H9 (cell line): Measurements from ENCODE around the gene LRRC8A. TPM values are rescaled to one million over a fixed set of nuclear protein-coding genes. Genes with fewer than 3 reads are reported as not detected.

ENCODE experiments used
- DNase-seq: peaks from one replicate; pipeline ENCODE4 v3.0.0-alpha.2; 2017
- H2AFZ ChIP-seq: one replicate; pipeline ENCODE4 v1.6.1; 2013; ENCODE audit warnings: mild to moderate bottlenecking, low read length, control low read depth, moderate library complexity
- H2AK5ac ChIP-seq: 2 replicates; pipeline ENCODE4 v1.6.1; 2013; ENCODE audit warnings: low read length, control low read depth, mixed read lengths; ENCODE audit not compliant: insufficient read length
- H2BK120ac ChIP-seq: one replicate; pipeline ENCODE4 v1.6.1; 2013; ENCODE audit warnings: low read depth, mild to moderate bottlenecking, low read length, control low read depth, inconsistent platforms; ENCODE audit not compliant: poor library complexity, severe bottlenecking
- H2BK12ac ChIP-seq: 2 replicates; pipeline ENCODE4 v1.6.1; 2013; ENCODE audit warnings: low read length, control low read depth, mixed read lengths, low read depth; ENCODE audit not compliant: insufficient read length
- H2BK15ac ChIP-seq: 2 replicates; pipeline ENCODE4 v1.6.1; 2013; ENCODE audit warnings: low read depth, low read length, control low read depth
- H2BK20ac ChIP-seq: one replicate; pipeline ENCODE4 v1.6.1; 2013; ENCODE audit warnings: low read depth, mild to moderate bottlenecking, low read length, control low read depth, inconsistent platforms; ENCODE audit not compliant: poor library complexity, severe bottlenecking
- H2BK5ac ChIP-seq: 2 replicates; pipeline ENCODE4 v1.6.1; 2013; ENCODE audit warnings: low read length, control low read depth, mixed read lengths; ENCODE audit not compliant: insufficient read length
- H3K14ac ChIP-seq: 2 replicates; pipeline ENCODE4 v1.6.1; 2013; ENCODE audit warnings: low read length, control low read depth; ENCODE audit not compliant: insufficient read depth
- H3K18ac ChIP-seq: 2 replicates; pipeline ENCODE4 v1.6.1; 2013; ENCODE audit warnings: low read depth, mild to moderate bottlenecking, mixed read lengths, low read length, control low read depth; ENCODE audit not compliant: insufficient read length
- H3K23ac ChIP-seq: 2 replicates; pipeline ENCODE4 v1.6.1; 2013; ENCODE audit warnings: low read length, control low read depth, mixed read lengths, low read depth; ENCODE audit not compliant: insufficient read length
- H3K23me2 ChIP-seq: 2 replicates; pipeline ENCODE4 v1.6.1; 2013; ENCODE audit warnings: low read depth, mild to moderate bottlenecking, mixed read lengths, low read length, control low read depth; ENCODE audit not compliant: insufficient read length, poor library complexity, severe bottlenecking
- H3K27ac ChIP-seq: 2 replicates; pipeline ENCODE4 v1.5.1; 2013; ENCODE audit warnings: low read length, control low read depth, mixed read lengths, low read depth; ENCODE audit not compliant: insufficient read length
- H3K27me3 ChIP-seq: 2 replicates; pipeline ENCODE4 v1.6.1; 2013; ENCODE audit warnings: low read length, control low read depth, inconsistent platforms; ENCODE audit not compliant: insufficient read depth
- H3K4ac ChIP-seq: 2 replicates; pipeline ENCODE4 v1.6.1; 2013; ENCODE audit warnings: low read depth, mild to moderate bottlenecking, control low read depth, inconsistent platforms, low read length, moderate library complexity
- H3K4me1 ChIP-seq: 2 replicates; pipeline ENCODE4 v1.6.1; 2013; ENCODE audit warnings: low read length, control low read depth, inconsistent platforms; ENCODE audit not compliant: insufficient read depth
- H3K4me2 ChIP-seq: 2 replicates; pipeline ENCODE4 v1.6.1; 2013; ENCODE audit warnings: low read length, control low read depth, mixed read lengths; ENCODE audit not compliant: insufficient read length, insufficient read depth
- H3K56ac ChIP-seq: 2 replicates; pipeline ENCODE4 v1.6.1; 2013; ENCODE audit warnings: low read depth, mild to moderate bottlenecking, mixed read lengths, low read length, control low read depth; ENCODE audit not compliant: insufficient read length
- H3K79me1 ChIP-seq: 2 replicates; pipeline ENCODE4 v1.6.1; 2013; ENCODE audit warnings: low read depth, mild to moderate bottlenecking, moderate library complexity, low read length, control low read depth, inconsistent platforms; ENCODE audit not compliant: insufficient read depth, poor library complexity, severe bottlenecking
- H3K79me2 ChIP-seq: 2 replicates; pipeline ENCODE4 v1.6.1; 2013; ENCODE audit warnings: low read length, control low read depth, inconsistent platforms; ENCODE audit not compliant: insufficient read depth
- H3K9ac ChIP-seq: 2 replicates; pipeline ENCODE4 v1.6.1; 2013; ENCODE audit warnings: low read length, control low read depth, mixed read lengths; ENCODE audit not compliant: insufficient read length; ENCODE audit errors: extremely low read depth
- H3K9me3 ChIP-seq: one replicate; pipeline ENCODE4 v1.6.1; 2013; ENCODE audit warnings: low read depth, low read length, inconsistent platforms; ENCODE audit not compliant: control insufficient read depth
- H3T11ph ChIP-seq: one replicate; pipeline ENCODE4 v1.6.1; 2013; ENCODE audit warnings: mild to moderate bottlenecking, low read length, control low read depth, inconsistent platforms
- H4K20me1 ChIP-seq: one replicate; pipeline ENCODE4 v1.6.1; 2013; ENCODE audit not compliant: control insufficient read depth, insufficient read length, insufficient read depth
- H4K5ac ChIP-seq: 2 replicates; pipeline ENCODE4 v1.6.1; 2013; ENCODE audit warnings: low read depth, mild to moderate bottlenecking, mixed read lengths, low read length, control low read depth; ENCODE audit not compliant: insufficient read length
- H4K8ac ChIP-seq: replicated peaks from 2 replicates; pipeline ENCODE4 v1.6.1; 2013; ENCODE audit warnings: low read length, control low read depth, mixed read lengths, low read depth; ENCODE audit not compliant: insufficient read length
- H4K91ac ChIP-seq: 2 replicates; pipeline ENCODE4 v1.6.1; 2013; ENCODE audit warnings: low read depth, mild to moderate bottlenecking, moderate library complexity, mixed read lengths, low read length, control low read depth; ENCODE audit not compliant: insufficient read length
- H3K27ac Mint-ChIP-seq, 3 experiments: 2 replicates in 2 of 3; 3 replicates in 1 of 3; pipeline ENCODE4 v1.8.0; 2020 to 2021; ENCODE audit warnings: mixed read lengths in 3 of 3, mild to moderate bottlenecking in 1 of 3, moderate library complexity in 1 of 3
- H3K27me3 Mint-ChIP-seq: 2 replicates; pipeline ENCODE4 v1.8.0; 2021; ENCODE audit warnings: low read depth, mild to moderate bottlenecking, moderate library complexity, mixed read lengths
- H3K36me3 Mint-ChIP-seq, 3 experiments: 2 replicates in 2 of 3; 3 replicates in 1 of 3; pipeline ENCODE4 v1.8.0; 2020 to 2021; ENCODE audit warnings: low read depth in 3 of 3, mixed read lengths in 3 of 3; ENCODE audit not compliant: insufficient read depth in 1 of 3
- H3K4me1 Mint-ChIP-seq, 2 experiments: 2 replicates each; pipeline ENCODE4 v1.8.0; 2020; ENCODE audit warnings: mixed read lengths in 2 of 2
- H3K4me3 Mint-ChIP-seq, 2 experiments: 2 replicates in 1 of 2; 3 replicates in 1 of 2; pipeline ENCODE4 v1.8.0; 2020 to 2021; ENCODE audit warnings: mild to moderate bottlenecking in 2 of 2, mixed read lengths in 2 of 2, moderate library complexity in 1 of 2
- H3K9me3 Mint-ChIP-seq, 2 experiments: 2 replicates in 1 of 2; 3 replicates in 1 of 2; pipeline ENCODE4 v1.8.0; 2020; ENCODE audit warnings: mild to moderate bottlenecking in 2 of 2, mixed read lengths in 2 of 2, moderate library complexity in 1 of 2
- WGBS: extraction: QIAGEN DNeasy Blood & Tissue Kit; methylation state at CpG from one replicate; pipeline ENCODE4 v1.1.7; 2013; ENCODE audit warnings: missing lambda C conversion rate, low lambda C conversion rate, mixed read lengths; ENCODE audit not compliant: insufficient read length; ENCODE audit errors: extremely low coverage; 5-methylcytosine and 5-hydroxymethylcytosine counted together
- total RNA-seq: library from RNA; stranded (reverse); gene quantifications from 2 replicates; pipeline ENCODE4 v1.2.1, GENCODE V29; 2021
- TF ChIP-seq, protein P1 (sequence below): fragments of 200-600 bp; sonication (generic); conservative IDR thresholded peaks from 3 replicates; pipeline ENCODE4 v1.8.0; 2021; ENCODE audit warnings: antibody characterized with exemption, mild to moderate bottlenecking

LRRC8A gene
- total RNA-seq, 1 experiment from 2014 or later, result 76.0 TPM

DNA sequence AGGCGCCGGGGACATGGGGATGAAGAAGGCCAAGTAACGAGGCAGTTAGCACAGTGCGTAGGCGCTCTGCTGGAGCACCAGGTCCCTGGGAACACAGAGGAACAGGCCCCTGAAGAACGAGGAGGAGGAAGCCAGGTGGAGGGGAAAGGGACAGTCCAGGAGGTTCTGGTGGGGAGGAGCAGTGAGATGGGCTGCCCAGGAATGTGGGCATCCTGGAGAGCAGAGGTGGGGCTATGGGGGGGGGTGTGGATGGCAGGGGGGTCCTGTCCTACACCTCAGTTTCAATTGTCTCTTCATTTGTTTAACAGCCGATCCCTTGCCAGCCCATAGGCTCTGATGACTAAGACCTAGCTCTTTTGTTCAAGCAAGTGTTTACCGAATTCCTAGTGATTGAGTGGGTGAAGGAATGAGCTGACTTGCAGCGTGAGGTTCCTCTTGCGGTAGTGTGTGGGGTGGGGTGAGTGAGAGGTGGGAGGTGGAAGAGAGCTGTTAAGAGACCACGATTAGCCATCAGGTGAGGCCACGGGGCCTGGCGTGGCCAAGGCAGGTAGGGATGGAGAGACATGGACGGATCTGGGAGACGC lies 30.4 kb downstream of the LRRC8A start:
- Histone ChIP-seq H3K14ac (0 out of 2 replicates have a peak overlapping the region, but pooled peaks have one; percentile 36), H4K91ac (peak overlapping the region; percentile 60), H3K56ac (no peak overlapping the region), H3K79me2 (peaks cover 7% of the 10 kb centered on the region; the same call in 1 of the 2 replicates), H4K20me1 (peaks cover under 1% of the 10 kb centered on the region), H4K8ac (no peak overlapping the region), H2AFZ (no peak overlapping the region), H3K4me2 (no peak overlapping the region), H3K79me1 (peaks cover 7% of the 10 kb centered on the region), H2BK120ac (no peak overlapping the region), H2BK15ac (no peak overlapping the region), H3K23ac (no peak overlapping the region), H3K18ac (peak overlapping the region; percentile 71), H3T11ph (no peak overlapping the region), H3K27me3 (no peaks in the 10 kb centered on the region), H2BK12ac (peak overlapping the region; percentile 46), H3K4me1 (peaks cover 5% of the 10 kb centered on the region; the same call in 1 of the 2 replicates), H3K9ac (no peak overlapping the region), H3K9me3 (no peaks in the 10 kb centered on the region), H2BK20ac (no peak overlapping the region), H3K4ac (no peak overlapping the region), H4K5ac (no peak overlapping the region), H2BK5ac (no peak overlapping the region), H3K23me2 (no peaks in the 10 kb centered on the region), H3K27ac (peak overlapping the region; percentile 3), H2AK5ac (peak overlapping the region; percentile 52)
- no CpG with 5 or more reads among the region's 15 CpGs for WGBS
- H3K27me3 Mint-ChIP-seq, result peaks cover 2% of the 10 kb centered on the region; the same call in 1 of the 2 replicates
- no peaks in the 10 kb centered on the region for H3K9me3 Mint-ChIP-seq
- peaks cover 29 to 30% of the 10 kb centered on the region in 2 experiments for H3K4me1 Mint-ChIP-seq
- TF ChIP-seq, protein P1, sequence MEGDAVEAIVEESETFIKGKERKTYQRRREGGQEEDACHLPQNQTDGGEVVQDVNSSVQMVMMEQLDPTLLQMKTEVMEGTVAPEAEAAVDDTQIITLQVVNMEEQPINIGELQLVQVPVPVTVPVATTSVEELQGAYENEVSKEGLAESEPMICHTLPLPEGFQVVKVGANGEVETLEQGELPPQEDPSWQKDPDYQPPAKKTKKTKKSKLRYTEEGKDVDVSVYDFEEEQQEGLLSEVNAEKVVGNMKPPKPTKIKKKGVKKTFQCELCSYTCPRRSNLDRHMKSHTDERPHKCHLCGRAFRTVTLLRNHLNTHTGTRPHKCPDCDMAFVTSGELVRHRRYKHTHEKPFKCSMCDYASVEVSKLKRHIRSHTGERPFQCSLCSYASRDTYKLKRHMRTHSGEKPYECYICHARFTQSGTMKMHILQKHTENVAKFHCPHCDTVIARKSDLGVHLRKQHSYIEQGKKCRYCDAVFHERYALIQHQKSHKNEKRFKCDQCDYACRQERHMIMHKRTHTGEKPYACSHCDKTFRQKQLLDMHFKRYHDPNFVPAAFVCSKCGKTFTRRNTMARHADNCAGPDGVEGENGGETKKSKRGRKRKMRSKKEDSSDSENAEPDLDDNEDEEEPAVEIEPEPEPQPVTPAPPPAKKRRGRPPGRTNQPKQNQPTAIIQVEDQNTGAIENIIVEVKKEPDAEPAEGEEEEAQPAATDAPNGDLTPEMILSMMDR, result no peak
- H3K4me3 Mint-ChIP-seq, result peak overlapping the region in 1 of 2 experiments; percentile 35; a peak in 1 of 5 replicates
- DNase-seq, result peak; percentile 55
- H3K36me3 Mint-ChIP-seq, result peaks cover 47 to 78% (median 62%) of the 10 kb centered on the region in 3 experiments
- H3K27ac Mint-ChIP-seq, result peak overlapping the region; percentile 80 to 99 (median 94)
